ENCODE results near the gene IGSF21. TPM values are rescaled to one million over a fixed set of nuclear protein-coding genes. Genes with fewer than 3 reads are reported as not detected.

IGSF21 gene
- total RNA-seq, 4 donors from 2014 or later = 0.11 to 2.6 (median 0.69) TPM

GRCh38 chr1:18257778-18258177, 150.2 kb downstream of the IGSF21 start:
- intact Hi-C loops (cut with DNase I) = no loop called here
- WGBS, 2 donors = 59% methylated on average over 3 of the region's 3 CpGs
- Histone ChIP-seq H3K9me3 (no peaks in the 10 kb centered on the region), H3K36me3 (no peaks in the 10 kb centered on the region), H3K27ac (no peak overlapping the region), H3K4me3 (replicated peaks in 1 of 3) (no peak overlapping the region), H3K4me1 (no peaks in the 10 kb centered on the region), H3K27me3 (no peaks in the 10 kb centered on the region)
- no peak for TF ChIP-seq POLR2A (IDR thresholded peaks at IDR 0.05)
- no peak for TF ChIP-seq CTCF (IDR thresholded peaks at IDR 0.05)
- no peak for DNase-seq

GRCh38 chr1:18261891-18262290, 154.3 kb downstream of the IGSF21 start:
- Histone ChIP-seq H3K27me3 (no peaks in the 10 kb centered on the region), H3K27ac (no peak overlapping the region), H3K4me1 (no peaks in the 10 kb centered on the region), H3K4me3 (replicated peaks in 1 of 3) (no peak overlapping the region), H3K9me3 (no peaks in the 10 kb centered on the region), H3K36me3 (no peaks in the 10 kb centered on the region)
- 49 to 67% methylated on average over 1 to 4 of the region's 4 CpGs for WGBS, 2 donors
- DNase-seq = no peak
- TF ChIP-seq POLR2A (IDR thresholded peaks at IDR 0.05) (no peak), CTCF (IDR thresholded peaks at IDR 0.05) (no peak)
- intact Hi-C loops (cut with DNase I) = no loop called here

- Histone ChIP-seq H3K9me3 (no peaks in the 10 kb centered on the region), H3K36me3 (no peaks in the 10 kb centered on the region), H3K27me3 (no peaks in the 10 kb centered on the region), H3K27ac (no peak overlapping the region), H3K4me3 (replicated peaks in 1 of 3) (no peak overlapping the region), H3K4me1 (no peaks in the 10 kb centered on the region)
- intact Hi-C loops (cut with DNase I) = no loop called here
- no peak for DNase-seq
- WGBS, 2 donors = 20 to 22% methylated on average over 6 of the region's 6 CpGs
- TF ChIP-seq CTCF (IDR thresholded peaks at IDR 0.05) (no peak), POLR2A (IDR thresholded peaks at IDR 0.05) (no peak)
Observed at GRCh38 chr1:18262726-18263125, 155.1 kb downstream of the IGSF21 start.

- Histone ChIP-seq H3K36me3 (no peaks in the 10 kb centered on the region), H3K27ac (no peak overlapping the region)
Observed at GRCh38 chr1:18263547-18264120, 156.0 kb downstream of the IGSF21 start.

More at GRCh38 chr1:18263547-18264120, 156.0 kb downstream of the IGSF21 start:
- 49 to 58% methylated on average over 5 of the region's 5 CpGs for WGBS, 2 donors
- no peaks in the 10 kb centered on the region for H3K9me3 ChIP-seq
- intact Hi-C loops (cut with DNase I) = no loop called here
- H3K4me1 ChIP-seq = no peaks in the 10 kb centered on the region
- DNase-seq = no peak
- TF ChIP-seq CTCF (IDR thresholded peaks at IDR 0.05) (no peak), POLR2A (IDR thresholded peaks at IDR 0.05) (no peak)
- H3K27me3 ChIP-seq = no peaks in the 10 kb centered on the region
- no peak overlapping the region for H3K4me3 ChIP-seq (replicated peaks in 1 of 3)

Measured in thyroid gland (tissue), 4 donors.